Activated naive CD8-positive, alpha-beta T cell treated with anti-CD3 and anti-CD28 coated beads, Interleukin-2, amount 50 U/mL, for 24 hours (primary cell): ENCODE data around the gene CCDC8.
"Not testable (repeated sequence)": the region's sequence is repeated elsewhere in the genome, so short reads cannot be mapped to it uniquely, and the experiment has no call there.

ENCODE experiments used
- ATAC-seq: fragments of 150-1000 bp; cut with Tn5 transposase; one replicate; pipeline ENCODE4 v1.10.0; 2021
- DNase-seq: peaks from one replicate; pipeline ENCODE4 v3.0.0; 2021
- H3K27ac Mint-ChIP-seq: one replicate; pipeline ENCODE4 v1.8.0; 2021; ENCODE audit warnings: mild to moderate bottlenecking, mixed read lengths
- H3K27me3 Mint-ChIP-seq: one replicate; pipeline ENCODE4 v1.8.0; 2021; ENCODE audit warnings: mixed read lengths
- H3K36me3 Mint-ChIP-seq: one replicate; pipeline ENCODE4 v1.8.0; 2021; ENCODE audit warnings: low read depth, mixed read lengths
- H3K4me1 Mint-ChIP-seq: one replicate; pipeline ENCODE4 v1.8.0; 2021; ENCODE audit warnings: mixed read lengths
- H3K4me3 Mint-ChIP-seq: one replicate; pipeline ENCODE4 v1.8.0; 2021; ENCODE audit warnings: mild to moderate bottlenecking, moderate library complexity, mixed read lengths
- H3K9me3 Mint-ChIP-seq: one replicate; pipeline ENCODE4 v1.8.0; 2021; ENCODE audit warnings: mixed read lengths

CCDC8 gene

GRCh38 chr19:46386151-46386550 is 27.2 kb downstream of the CCDC8 start:
- DNase-seq: no peak
- Mint-ChIP-seq H3K27ac (no peak overlapping the region), H3K4me3 (no peak overlapping the region), H3K4me1 (peaks cover 2% of the 10 kb centered on the region), H3K9me3 (no peaks in the 10 kb centered on the region), H3K36me3 (peaks cover 57% of the 10 kb centered on the region), H3K27me3 (no peaks in the 10 kb centered on the region)
- no peak for ATAC-seq

DNA sequence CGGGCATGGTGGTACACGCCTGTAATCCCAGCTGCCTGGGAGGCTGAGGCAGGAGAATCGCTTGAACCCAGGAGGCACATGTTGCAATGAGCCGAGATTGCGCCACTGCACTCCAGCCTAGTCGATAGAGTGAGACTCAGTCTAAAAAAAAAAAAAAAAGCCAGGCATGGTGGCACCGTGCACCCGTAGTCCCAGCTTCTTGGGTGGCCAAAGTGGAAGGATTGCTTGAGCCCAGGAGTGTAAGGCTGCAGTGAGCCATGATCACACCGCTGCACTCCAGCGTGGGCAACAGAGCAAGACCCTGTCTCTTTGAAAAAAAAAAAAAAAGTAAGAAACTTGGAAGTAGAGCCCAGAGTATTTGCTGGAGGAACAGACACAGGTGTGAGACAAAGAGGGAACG is 27.7 kb downstream of the CCDC8 start:
- Mint-ChIP-seq H3K27ac (no peak overlapping the region), H3K27me3 (no peaks in the 10 kb centered on the region), H3K4me3 (no peak overlapping the region), H3K4me1 (peaks cover 2% of the 10 kb centered on the region), H3K36me3 (peaks cover 60% of the 10 kb centered on the region), H3K9me3 (no peaks in the 10 kb centered on the region)
- ATAC-seq: no peak
- no peak for DNase-seq

GRCh38 chr19:46384396-46384795 is 29.0 kb downstream of the CCDC8 start:
- no peak for DNase-seq
- Mint-ChIP-seq H3K27me3 (no peaks in the 10 kb centered on the region), H3K27ac (no peak overlapping the region), H3K4me3 (no peak overlapping the region), H3K36me3 (peaks cover 60% of the 10 kb centered on the region), H3K4me1 (peaks cover 2% of the 10 kb centered on the region), H3K9me3 (no peaks in the 10 kb centered on the region)
- no peak for ATAC-seq

DNA sequence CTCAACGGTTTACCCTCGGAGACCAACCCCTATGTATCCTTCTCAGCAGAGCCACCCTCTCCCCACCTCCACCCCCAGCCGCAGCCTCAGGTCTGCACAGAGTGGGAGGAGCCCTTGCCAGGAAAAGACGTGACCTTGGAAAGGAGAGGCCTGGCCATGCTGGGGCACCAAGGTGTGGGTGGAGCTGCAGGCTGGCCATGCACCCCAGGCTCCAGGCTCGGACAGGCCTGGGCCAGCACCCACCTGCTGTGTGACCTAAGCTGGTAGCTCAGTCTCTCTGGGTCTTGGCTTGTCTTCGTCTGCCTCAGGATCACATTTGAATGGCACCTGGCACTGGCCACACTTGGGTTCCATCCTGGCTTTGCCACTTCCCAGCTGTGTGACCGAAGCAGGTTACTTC is 29.5 kb downstream of the CCDC8 start:
- no peaks in the 10 kb centered on the region for H3K27me3 Mint-ChIP-seq

DNA sequence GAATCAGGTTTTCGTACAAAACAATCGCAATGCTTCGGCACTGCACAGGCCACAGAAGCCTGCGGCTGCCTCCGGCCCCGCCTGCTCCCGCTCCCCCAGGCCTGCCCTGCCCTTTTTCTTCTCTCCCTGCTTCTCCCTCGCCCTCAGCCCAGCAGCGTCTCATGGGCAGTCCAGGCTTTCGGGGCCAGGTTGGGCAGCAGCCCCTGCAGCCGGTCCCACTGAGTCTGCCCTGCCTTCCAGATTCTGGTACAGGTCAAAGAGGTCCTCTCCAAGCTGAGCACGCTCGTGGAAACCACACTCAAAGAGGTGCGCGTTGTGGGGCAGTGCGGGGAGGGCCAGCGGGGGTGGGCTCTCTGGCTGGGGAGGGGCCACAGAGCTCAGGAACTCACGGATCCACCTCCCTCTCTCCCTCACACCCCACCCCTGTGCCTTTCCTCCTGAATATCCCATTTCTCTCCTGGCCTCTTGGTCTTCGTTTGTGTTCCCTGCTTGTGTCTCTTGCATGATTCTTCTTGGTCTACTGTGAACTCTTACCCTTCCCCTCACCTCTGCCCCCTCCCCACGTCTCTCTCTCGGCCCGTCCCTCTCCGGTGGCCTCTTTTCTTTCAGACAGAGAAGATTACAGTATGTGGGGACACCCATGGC is 30.1 kb downstream of the CCDC8 start:
- Mint-ChIP-seq H3K4me3 (no peak overlapping the region), H3K27ac (no peak overlapping the region), H3K36me3 (peaks cover 58% of the 10 kb centered on the region), H3K9me3 (no peaks in the 10 kb centered on the region), H3K4me1 (peaks cover 2% of the 10 kb centered on the region), H3K27me3 (no peaks in the 10 kb centered on the region)
- no peak for ATAC-seq
- no peak for DNase-seq

More for the DNA sequence above, 29.5 kb downstream of the CCDC8 start:
- DNase-seq: no peak
- H3K27ac Mint-ChIP-seq: no peak overlapping the region
- no peaks in the 10 kb centered on the region for H3K9me3 Mint-ChIP-seq
- ATAC-seq: no peak
- peaks cover 2% of the 10 kb centered on the region for H3K4me1 Mint-ChIP-seq
- H3K4me3 Mint-ChIP-seq: no peak overlapping the region
- H3K36me3 Mint-ChIP-seq: peaks cover 60% of the 10 kb centered on the region

DNA sequence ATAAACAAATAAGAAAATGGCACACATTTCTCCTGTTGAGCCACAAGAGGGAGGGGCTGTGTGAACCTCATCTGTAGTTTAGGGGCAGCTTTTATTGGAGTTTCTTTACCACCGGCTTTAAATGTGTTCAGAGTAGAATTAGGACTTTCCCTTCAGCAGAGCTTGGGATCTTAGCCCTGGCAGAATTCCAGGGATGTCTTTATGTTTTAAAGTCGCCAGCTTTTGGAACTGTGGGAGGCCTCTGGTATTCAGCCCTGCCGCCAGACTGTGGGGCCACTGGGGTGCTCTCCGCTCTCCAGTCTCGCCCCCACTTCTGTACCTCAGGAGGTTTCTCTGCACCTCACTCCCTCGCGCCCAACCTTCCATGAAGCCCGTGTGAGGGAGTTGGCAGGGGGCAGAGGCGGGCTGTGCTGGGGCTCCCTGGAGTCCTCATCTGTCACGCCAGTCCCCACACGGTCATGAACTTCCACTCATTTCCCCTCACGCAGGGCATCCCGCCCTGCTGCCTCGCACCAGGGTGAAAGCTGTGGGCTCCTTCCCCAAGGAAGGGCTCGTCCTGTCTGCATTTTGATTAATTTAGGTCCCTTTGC is 31.5 kb downstream of the CCDC8 start:
- DNase-seq (no peak), ATAC-seq (no peak)
- Mint-ChIP-seq H3K4me3 (no peak overlapping the region), H3K36me3 (peaks cover 59% of the 10 kb centered on the region), H3K27me3 (no peaks in the 10 kb centered on the region), H3K4me1 (peaks cover 5% of the 10 kb centered on the region), H3K27ac (no peak overlapping the region), H3K9me3 (no peaks in the 10 kb centered on the region)

DNA sequence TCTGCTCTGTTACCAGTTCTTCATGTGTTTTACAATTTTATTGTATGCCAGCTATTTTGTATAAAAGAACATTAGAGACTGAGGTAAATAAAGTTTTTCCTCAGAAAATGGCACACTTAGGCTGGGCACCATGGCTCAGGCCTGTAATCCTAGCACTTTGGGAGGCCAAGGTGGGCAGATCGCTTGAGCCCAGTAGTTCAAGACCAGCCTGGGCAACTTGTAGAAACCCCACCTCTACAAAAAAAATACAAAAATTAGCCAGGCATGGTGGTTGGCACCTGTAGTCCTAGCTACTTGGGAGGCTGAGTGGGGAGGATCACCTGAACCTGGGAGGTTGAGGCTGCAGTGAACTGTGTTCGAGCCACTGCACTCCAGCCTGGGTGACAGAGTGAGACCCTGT is 32.0 kb downstream of the CCDC8 start:
- Mint-ChIP-seq H3K4me1 (peaks cover 5% of the 10 kb centered on the region), H3K9me3 (no peaks in the 10 kb centered on the region), H3K27me3 (no peaks in the 10 kb centered on the region), H3K36me3 (peaks cover 60% of the 10 kb centered on the region), H3K27ac (no peak overlapping the region), H3K4me3 (no peak overlapping the region)
- DNase-seq: no peak
- no peak for ATAC-seq

- ATAC-seq (no peak), DNase-seq (no peak)
- Mint-ChIP-seq H3K4me1 (peaks cover 5% of the 10 kb centered on the region), H3K36me3 (peaks cover 61% of the 10 kb centered on the region), H3K27me3 (no peaks in the 10 kb centered on the region), H3K9me3 (no peaks in the 10 kb centered on the region), H3K27ac (no peak overlapping the region), H3K4me3 (no peak overlapping the region)
These were observed 32.7 kb downstream of the CCDC8 start for GRCh38 chr19:46380690-46381089.

GRCh38 chr19:46378268-46378667 is 35.1 kb downstream of the CCDC8 start:
- Mint-ChIP-seq H3K36me3 (peaks cover 52% of the 10 kb centered on the region), H3K4me3 (no peak overlapping the region), H3K27ac (no peak overlapping the region), H3K4me1 (peaks cover 5% of the 10 kb centered on the region), H3K9me3 (no peaks in the 10 kb centered on the region), H3K27me3 (no peaks in the 10 kb centered on the region)
- ATAC-seq (no peak), DNase-seq (no peak)

DNA sequence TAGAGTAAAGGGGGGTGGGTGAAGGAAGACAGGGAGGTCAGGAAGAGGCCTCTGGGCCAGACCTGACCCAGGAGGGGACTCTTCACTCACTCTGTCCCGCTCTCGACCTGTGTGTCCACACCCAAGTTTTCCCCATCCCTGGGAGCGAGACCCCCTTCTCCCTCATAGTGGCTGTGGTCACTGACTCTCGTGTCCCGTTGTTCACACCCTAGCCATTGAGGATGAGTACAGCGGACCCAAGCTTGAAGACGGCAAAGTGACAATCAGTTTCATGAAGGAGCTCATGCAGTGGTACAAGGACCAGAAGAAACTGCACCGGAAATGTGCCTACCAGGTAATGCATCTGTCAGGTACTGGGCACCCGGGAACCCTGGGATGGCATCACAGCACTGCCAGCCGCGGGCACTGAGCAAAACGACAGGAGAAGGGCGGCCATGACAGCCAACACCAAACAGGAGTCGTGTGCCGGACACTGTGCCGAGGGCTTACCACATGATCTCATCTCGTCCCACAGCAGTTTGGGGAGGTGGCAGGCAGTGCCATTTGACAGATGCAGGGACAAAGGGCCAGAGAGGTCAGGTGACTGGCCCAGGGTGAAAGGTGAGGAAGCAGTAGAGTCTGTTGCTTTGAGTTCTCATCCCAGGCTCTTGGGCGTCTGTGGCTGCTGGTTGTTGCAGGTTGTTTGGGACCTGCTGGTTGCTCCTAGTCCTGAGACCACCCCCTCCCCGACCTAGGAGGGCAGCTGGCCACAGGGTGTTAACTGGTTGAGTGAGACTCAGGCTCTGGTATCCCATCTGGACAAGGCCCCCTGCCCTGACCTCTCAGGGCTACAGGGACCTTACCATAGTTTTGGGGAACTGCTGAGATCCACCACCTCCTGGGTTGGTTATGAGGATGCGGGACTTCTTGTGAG is 36.9 kb downstream of the CCDC8 start:
- Mint-ChIP-seq H3K4me3 (no peak overlapping the region), H3K36me3 (peaks cover 41% of the 10 kb centered on the region), H3K27ac (no peak overlapping the region), H3K9me3 (no peaks in the 10 kb centered on the region), H3K4me1 (peaks cover 8% of the 10 kb centered on the region), H3K27me3 (no peaks in the 10 kb centered on the region)
- DNase-seq (no peak), ATAC-seq (no peak)

DNA sequence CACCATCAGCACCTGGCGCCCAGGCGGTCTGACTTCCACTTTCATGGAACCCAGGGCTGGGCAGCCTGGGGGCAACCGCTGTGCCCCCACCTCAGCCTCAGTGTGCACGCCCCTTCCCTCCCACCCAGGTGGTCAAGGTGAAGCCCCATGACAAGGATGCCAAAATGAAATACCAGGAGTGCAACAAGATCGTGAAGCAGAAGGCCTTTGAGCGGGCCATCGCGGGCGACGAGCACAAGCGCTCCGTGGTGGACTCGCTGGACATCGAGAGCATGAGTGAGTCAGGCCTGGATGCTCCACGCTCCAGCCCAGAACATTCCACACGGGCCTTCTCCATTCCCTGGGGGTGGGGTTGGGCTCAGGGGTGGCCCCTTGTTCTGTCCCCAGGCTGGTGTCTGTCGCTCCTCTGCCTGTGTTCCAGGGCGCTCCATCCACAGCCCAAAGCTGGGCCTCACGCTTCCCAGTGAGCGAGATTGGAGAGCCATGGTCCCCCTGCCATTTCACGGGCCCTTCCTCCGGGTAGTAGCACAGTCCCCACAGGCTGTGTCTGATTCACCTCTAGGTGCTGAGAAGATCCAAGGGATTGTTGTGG is 37.8 kb downstream of the CCDC8 start:
- not testable (repeated sequence) for DNase-seq, H3K27ac Mint-ChIP-seq, H3K9me3 Mint-ChIP-seq, H3K4me3 Mint-ChIP-seq, H3K27me3 Mint-ChIP-seq, ATAC-seq
- peaks cover 35% of the 10 kb centered on the region for H3K36me3 Mint-ChIP-seq
- peaks cover 14% of the 10 kb centered on the region for H3K4me1 Mint-ChIP-seq

GRCh38 chr19:46374536-46375475 is 38.6 kb downstream of the CCDC8 start:
- Mint-ChIP-seq H3K36me3 (peaks cover 31% of the 10 kb centered on the region), H3K27ac (no peak overlapping the region), H3K4me3 (no peak overlapping the region), H3K27me3 (no peaks in the 10 kb centered on the region), H3K9me3 (no peaks in the 10 kb centered on the region), H3K4me1 (peaks cover 14% of the 10 kb centered on the region)
- DNase-seq: no peak
- ATAC-seq: no peak

DNA sequence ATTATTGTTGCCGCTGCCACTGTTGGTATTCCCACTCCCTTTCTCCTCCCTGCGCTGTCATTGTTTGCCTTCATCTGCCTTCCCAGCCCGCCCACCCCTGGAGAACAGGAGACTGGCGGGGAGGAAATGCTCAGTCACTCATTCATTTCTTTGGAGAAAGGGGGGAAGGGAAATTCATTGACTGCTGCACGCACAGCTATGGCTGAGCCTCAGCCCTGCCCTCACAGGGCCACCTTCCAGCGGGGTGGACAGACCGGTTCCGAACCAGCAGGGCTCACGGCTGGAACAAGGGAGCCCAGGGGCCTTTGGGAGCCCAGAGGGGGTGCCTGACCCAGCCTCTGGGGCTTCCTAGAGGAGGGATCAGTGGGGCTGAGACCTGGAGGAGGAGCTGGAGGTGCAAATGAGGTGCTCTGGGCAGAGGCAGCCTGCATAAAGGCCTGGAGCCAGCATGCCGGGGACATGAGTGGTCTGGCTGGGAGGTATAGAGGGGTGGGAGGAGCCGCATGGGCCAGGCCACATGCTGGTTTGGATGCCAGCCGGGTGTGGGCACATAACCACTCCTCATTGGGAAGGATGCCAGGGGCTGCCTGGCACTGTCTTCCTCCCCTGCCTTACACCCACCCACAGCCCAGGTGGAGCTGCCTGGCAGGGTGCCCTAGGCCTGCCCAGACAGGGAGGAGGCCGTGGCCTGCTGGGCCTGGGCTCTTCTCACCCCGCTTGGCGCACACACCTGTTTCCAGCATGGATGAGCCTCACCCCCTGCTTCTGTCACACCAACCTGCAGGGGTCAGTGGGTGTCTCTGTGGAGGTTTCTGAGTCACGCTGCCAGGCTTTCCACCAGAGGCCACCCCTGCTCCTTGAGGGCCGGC is 39.6 kb downstream of the CCDC8 start:
- DNase-seq (no peak), ATAC-seq (no peak)
- Mint-ChIP-seq H3K9me3 (no peaks in the 10 kb centered on the region), H3K27me3 (no peaks in the 10 kb centered on the region), H3K4me3 (no peak overlapping the region), H3K4me1 (peaks cover 19% of the 10 kb centered on the region), H3K27ac (no peak overlapping the region), H3K36me3 (peaks cover 25% of the 10 kb centered on the region)
